ENCODE data around the gene LY6G6C.

LY6G6C gene

GRCh38 chr6:31740397-31741223, 19.1 kb upstream of the LY6G6C start:
- DNase-seq: no peak

GRCh38 chr6:31739639-31740396, 18.3 kb upstream of the LY6G6C start, which contains the start of gene MSH5:
TSS of gene MSH5 (plus strand) at chr6:31740005. CDS start at chr6:31740467, 462 bp downstream.
- peak; percentile 99 for DNase-seq

DNA sequence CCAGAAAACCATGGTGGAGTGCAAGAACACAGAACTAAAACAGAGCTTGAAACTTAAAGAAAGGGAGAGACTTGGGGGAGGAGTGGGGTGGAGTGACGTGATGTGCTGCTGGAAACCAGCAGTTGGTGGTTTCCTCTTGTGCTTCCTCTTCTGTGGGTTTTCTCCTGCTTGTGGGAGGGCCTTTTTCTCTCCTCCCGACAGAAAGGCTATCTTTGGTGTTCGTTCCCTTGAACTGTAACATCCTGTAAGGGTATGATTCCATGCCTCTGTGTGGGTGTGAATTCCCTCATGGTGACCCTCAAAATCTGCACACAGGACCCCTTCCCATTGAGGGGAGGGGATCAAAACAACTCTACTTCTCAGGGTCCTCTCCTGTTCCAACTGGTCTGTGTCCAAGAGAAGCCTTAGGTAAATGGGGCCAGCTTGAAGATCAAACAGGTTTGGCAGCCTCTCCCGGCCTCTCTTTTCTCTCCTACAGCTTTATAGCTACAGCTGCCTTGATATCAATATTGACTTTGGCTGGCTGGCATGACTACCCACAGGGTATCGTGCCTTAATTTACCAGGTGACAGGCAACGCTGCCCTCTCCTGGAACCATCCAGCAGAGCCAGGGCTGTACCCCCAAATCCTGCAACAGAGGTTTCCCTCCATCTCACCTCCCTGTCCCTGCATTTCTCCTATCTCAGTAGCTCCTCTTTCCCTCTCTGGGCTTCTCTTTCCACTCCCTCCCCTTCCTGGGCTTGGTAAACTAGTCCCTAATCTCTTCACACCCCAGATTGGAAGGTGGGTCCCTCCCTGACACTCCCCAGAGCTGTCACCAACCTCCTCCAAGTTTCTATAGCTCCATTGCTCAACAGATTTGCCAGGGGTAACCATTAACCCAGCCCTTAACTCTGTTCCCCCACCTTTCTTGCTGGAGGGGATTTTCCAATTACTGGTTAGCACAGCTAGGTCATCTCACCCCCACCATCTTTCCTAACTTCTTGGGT, 16.7 kb upstream of the LY6G6C start:
- DNase-seq: no peak

- no peak for DNase-seq
These were observed 15.9 kb upstream of the LY6G6C start for GRCh38 chr6:31737315-31737990.

- DNase-seq: no peak
These were observed 15.3 kb upstream of the LY6G6C start for GRCh38 chr6:31736768-31737314.

- DNase-seq: peak; percentile 69
These were observed 14.6 kb upstream of the LY6G6C start, which contains the start of gene CLIC1 for GRCh38 chr6:31736021-31736767. TSS of gene CLIC1 (minus strand) at chr6:31736530. CDS start at chr6:31736300, 230 bp downstream.

GRCh38 chr6:31734821-31735406, 13.4 kb upstream of the LY6G6C start:
- no peak for DNase-seq

DNA sequence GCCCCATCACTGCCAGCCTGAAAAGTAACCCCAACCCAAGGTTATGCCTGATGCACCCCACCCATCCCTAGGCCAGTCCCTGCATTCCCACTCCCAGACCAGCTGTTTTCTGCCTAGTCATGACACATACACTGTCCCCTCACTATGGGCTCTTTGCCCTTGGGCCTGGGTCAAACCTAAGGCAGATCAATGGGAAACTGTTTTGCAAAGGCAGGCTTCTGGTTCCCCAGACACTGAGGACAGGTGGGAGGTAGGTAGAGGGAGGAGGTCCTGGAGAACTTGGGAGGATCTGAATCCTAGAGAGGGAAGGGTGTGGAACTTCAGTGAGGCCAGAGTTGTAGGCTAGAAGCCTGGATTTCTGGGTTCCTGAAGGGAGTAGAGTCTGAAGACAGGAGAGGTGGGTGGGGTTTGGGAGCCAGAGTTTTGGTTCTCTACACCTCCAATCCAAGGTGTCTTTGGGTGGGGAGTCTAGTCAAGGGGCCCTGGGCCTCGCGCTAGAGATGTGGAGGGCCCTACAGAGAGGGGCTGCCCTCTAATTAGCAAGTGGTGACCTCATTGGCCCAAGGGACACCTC, 12.8 kb upstream of the LY6G6C start:
- no peak for DNase-seq

- DNase-seq: no peak
These were observed 12.2 kb upstream of the LY6G6C start for GRCh38 chr6:31733734-31734133.

DNA sequence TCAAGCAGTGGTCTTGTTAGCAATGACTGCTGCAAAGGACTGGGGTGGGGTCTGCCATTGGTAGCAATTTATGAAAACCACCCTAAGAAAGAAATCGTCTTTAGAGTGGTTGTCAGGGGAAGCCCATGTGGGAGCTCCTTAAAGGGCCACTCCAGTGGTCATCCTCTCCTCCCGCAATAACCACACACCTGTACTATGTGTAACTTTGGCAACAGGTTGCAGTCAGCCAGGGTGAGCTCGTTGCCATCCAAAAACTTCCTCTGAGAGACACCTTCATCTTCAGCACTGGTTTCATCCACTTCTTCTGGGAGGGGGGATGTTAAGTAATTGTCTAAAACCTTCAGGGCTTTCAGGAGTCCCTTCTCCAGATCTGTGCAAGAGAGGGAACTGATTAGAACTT, 10.5 kb upstream of the LY6G6C start:
- DNase-seq: no peak

- no peak for DNase-seq
These were observed 9.1 kb upstream of the LY6G6C start for GRCh38 chr6:31730631-31731086.

- DNase-seq: peak; percentile 24
These were observed 8.6 kb upstream of the LY6G6C start for GRCh38 chr6:31729979-31730630.

- DNase-seq: peak; percentile 77
These were observed 8.0 kb upstream of the LY6G6C start for GRCh38 chr6:31729515-31729978.

DNA sequence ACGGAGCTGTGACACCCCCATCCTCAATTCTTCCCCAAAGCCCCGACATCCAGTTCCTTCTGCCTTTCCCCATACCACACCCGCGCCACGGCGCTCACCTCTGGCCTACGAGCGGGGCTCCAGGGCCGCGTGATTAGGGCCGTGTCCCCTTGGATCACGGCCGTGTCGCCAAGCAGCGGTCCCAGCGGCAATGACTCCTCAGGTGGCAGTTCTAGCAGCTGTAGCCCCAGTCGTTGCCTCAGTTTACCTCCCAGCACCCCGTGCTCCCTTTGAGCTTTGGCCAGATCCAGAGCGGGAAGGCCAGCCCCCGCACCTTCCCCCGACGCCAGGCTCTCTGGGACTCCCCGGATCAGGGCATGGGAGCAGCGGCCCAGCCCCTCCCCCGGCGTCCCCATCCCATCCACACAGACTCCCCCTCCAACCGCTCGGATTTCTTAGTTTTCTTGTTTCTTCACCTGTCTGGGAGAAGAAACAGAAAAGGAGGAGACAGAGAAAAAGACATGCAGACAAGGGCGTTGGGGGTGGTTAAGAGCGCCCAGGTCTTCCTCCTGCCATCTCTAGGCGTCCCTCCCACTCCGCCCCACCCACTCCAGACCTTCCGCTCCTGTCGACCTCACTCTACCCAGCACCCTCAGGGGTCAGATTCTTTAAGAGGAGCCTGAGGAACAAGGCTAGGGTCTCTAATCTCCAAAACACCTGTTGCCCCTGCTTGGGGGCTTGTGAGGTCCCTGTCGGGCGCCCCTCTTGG, 7.4 kb upstream of the LY6G6C start, which contains the start of gene DDAH2:
TSS of gene DDAH2 (minus strand) at position 533 of the 748 bp plus-strand sequence. CDS start at position 395, 138 bp downstream.
- DNase-seq: no peak

GRCh38 chr6:31727717-31728671, 6.4 kb upstream of the LY6G6C start:
- no peak for DNase-seq

DNA sequence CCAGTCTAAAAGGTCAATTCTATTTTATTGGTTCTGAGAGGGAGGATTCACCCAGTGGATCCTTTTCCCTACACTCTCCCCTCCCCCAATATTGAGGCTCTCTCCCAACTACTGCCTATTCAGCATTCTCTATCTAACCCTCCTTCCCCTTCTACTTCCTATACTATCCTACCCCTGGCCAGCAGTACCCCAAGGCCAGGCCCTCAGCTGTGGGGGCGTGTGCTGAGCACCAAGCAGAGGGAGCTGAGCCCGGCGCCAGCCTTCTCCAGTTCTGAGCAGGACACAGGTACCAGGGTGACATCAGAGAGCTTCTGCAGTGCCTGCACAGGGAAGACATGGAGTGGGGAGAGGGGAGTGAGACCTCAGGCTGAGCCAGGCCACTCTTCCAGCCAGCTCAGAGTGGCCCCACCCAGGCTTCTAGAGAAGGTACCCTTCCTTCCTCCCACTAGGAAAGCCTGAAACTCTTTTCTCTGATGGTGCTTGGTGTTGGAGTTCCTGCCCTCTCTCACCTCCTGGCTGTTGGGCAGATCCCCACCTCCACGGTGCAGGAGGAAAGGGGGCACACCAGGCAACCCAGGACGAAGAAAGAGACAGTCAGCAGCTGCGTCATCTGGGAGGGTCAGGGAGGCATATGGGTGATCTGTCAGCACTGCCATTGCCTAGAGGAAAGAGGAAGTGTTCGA, 5.6 kb upstream of the LY6G6C start:
- no peak for DNase-seq
